Thymus (tissue), 11 donors: ENCODE measurements around the gene BRI3. TPM values are rescaled to one million over a fixed set of nuclear protein-coding genes. Genes with fewer than 3 reads are reported as not detected.

Experiments
- DNase-seq, 9 donors: peaks; one replicate each; pipeline ENCODE4 v3.0.0-alpha.2; 2013; ENCODE audit warnings: low spot score in 9 of 9, low read depth in 6 of 9, missing footprints in 1 of 9
- H3K27ac ChIP-seq, 2 donors: one replicate each; pipeline ENCODE4 v1.5.1; 2013; ENCODE audit warnings: control low read depth in 1 of 2, low read depth in 1 of 2, low read length in 1 of 2, mild to moderate bottlenecking in 1 of 2, moderate library complexity in 1 of 2
- H3K27me3 ChIP-seq, 2 donors: one replicate each; pipeline ENCODE4 v1.5.1; 2013; ENCODE audit warnings: low read length in 1 of 2; ENCODE audit not compliant: control insufficient read depth in 2 of 2, insufficient read depth in 1 of 2
- H3K36me3 ChIP-seq, 2 donors: one replicate each; pipeline ENCODE4 v1.5.1; 2013; ENCODE audit warnings: low read length in 1 of 2, mild to moderate bottlenecking in 1 of 2, moderate library complexity in 1 of 2; ENCODE audit not compliant: control insufficient read depth in 2 of 2, insufficient read depth in 2 of 2
- H3K4me1 ChIP-seq, 2 donors: one replicate each; pipeline ENCODE4 v1.5.1; 2013; ENCODE audit warnings: low read length in 2 of 2; ENCODE audit not compliant: control insufficient read depth in 2 of 2, insufficient read depth in 2 of 2
- H3K4me3 ChIP-seq, 2 donors: one replicate each; pipeline ENCODE4 v1.5.1; 2013; ENCODE audit warnings: low read length in 2 of 2, control low read depth in 1 of 2, mild to moderate bottlenecking in 1 of 2
- H3K9me3 ChIP-seq, 2 donors: one replicate each; pipeline ENCODE4 v1.5.1; 2013; ENCODE audit warnings: low read length in 1 of 2, mild to moderate bottlenecking in 1 of 2; ENCODE audit not compliant: control insufficient read depth in 2 of 2, insufficient read depth in 1 of 2
- WGBS: extraction: QIAGEN DNeasy Blood & Tissue Kit; methylation state at CpG from one replicate; pipeline ENCODE4 v1.1.7; 2013; 5-methylcytosine and 5-hydroxymethylcytosine counted together
- polyA plus RNA-seq: library from polyadenylated mRNA; stranded (reverse); fragments of 200-250 nt; gene quantifications from one replicate; pipeline ENCODE4 v1.2.3, GENCODE V29; 2013
- total RNA-seq: library from RNA; stranded (reverse); fragments of 120-200 nt; gene quantifications from one replicate; pipeline ENCODE4 v1.2.4, GENCODE V29; 2013
- donor health status: healthy.

The BRI3 gene
- total and polyA plus RNA-seq, 2 donors, result 28.8 to 222 TPM

DNA sequence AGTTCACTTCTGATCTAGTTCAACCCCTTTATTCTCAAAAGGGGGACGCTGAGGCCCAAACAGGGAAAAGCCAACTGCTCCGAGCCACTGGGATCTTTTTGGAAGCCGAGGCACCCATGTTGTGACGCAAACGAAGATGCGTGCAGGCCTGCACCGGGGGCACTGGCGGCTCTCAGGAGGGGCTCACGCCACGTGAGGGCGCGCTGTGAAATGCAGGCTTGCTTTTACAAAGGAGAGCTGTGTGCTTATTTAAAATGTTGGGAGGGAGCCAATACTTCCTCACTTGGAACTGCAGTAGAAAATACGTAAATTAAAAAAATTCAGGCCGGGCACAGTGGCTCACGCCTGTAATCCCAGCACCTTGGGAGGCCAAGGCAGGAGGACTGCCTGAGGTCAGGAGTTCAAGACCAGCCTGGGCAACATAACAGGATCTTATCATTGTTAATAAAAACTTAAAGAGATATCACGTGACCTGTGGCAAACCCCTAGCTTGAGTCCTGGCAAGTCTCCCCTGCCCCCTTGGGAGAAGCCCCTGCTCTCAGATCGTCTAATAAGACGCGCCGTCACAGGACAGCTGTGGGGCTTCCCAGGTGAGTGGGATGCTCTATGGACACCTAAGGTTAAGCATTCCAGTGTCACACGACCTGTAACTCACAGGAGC is 16.3 kb downstream of the BRI3 start:
- Histone ChIP-seq H3K4me3 (no peak overlapping the region), H3K27me3 (no peaks in the 10 kb centered on the region), H3K36me3 (peaks cover 0 to under 1% of the 10 kb centered on the region in 2 donors), H3K4me1 (peaks cover 0 to 3% of the 10 kb centered on the region in 2 donors), H3K27ac (no peak overlapping the region), H3K9me3 (no peaks in the 10 kb centered on the region)
- 96% methylated on average over 21 of the region's 21 CpGs for WGBS
- DNase-seq, result no peak

DNA sequence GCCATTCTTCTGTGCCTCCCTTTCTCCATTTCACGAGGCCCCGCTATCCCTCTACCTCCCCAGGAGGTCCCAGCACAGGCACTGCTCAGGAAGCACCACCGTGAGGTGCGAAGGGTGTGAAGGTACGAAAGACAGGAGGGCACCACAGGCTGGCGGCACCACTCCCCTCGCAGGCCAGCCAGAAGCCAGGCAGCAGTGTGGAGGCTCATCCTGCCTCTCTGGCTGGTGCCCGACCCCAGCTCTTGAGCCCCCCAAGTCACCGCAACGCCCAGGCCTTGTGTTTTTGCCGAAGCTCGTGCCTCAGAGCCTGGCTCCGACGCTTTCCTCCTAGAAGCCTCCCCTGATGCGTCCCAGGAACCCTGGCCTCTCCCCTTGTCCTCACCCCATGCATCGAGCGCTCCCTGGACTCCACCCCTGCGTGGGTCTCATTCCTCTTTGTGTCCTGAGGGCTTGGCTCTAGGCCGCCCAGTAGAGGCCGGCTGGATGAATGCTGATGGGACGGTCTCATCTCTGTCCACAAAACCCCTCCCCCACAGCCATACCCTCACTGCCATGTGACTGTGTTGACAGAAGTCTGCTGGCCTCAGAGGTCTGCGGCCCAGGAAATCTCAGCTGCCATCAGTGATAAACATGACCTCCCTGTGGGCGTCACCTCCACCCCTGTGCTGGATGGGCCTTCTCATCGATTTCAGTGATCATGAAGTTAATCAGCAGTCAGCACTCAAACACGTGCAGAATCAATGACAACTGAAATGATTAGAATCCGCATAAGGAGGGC is 19.3 kb downstream of the BRI3 start:
- H3K4me3 ChIP-seq, result no peak overlapping the region
- no peaks in the 10 kb centered on the region for H3K27me3 ChIP-seq
- WGBS, result 94% methylated on average over 26 of the region's 26 CpGs
- H3K4me1 ChIP-seq, result no peaks in the 10 kb centered on the region
- DNase-seq, result no peak
- no peaks in the 10 kb centered on the region for H3K9me3 ChIP-seq
- H3K36me3 ChIP-seq, result no peaks in the 10 kb centered on the region
- H3K27ac ChIP-seq, result no peak overlapping the region

DNA sequence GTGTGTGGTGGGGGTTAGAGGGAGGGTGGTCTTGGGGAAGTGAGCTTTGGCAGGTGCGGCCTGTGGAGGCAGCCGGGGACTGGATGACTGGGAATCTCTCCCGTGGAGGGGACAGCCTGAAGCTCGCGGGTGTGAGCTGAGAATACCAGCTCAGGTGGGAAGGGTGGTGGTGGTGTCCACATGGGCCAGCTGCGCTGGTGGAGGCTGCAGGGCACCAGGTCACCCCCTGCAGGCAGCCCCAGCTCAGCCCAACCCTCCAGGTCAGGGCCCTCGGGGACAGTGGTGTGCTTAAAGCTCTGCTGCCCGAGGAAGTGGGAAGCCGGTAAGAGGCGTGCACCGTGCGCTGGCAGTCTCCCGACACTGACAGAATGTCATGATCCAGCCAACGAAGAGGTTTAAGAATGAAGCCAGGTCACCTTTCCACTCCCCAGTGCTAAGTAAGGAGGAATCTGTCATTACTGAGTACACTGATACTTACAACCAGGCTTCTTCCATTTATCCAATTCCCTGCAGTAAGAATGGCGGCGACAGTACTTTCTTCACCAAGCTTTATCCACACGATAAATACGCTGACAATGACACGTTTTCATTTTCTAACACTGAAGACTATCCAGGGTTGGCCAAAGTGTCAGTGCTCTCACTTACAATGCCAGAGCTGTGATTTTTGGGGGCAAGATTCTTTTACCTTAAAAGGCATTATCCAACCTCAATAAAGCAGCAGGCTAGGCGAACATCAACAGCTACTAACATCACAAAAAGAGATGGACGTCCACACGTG is 20.4 kb downstream of the BRI3 start:
- DNase-seq, result no peak
- no peak overlapping the region for H3K4me3 ChIP-seq
- H3K36me3 ChIP-seq, result no peaks in the 10 kb centered on the region
- no peaks in the 10 kb centered on the region for H3K4me1 ChIP-seq
- 96% methylated on average over 22 of the region's 22 CpGs for WGBS
- H3K27ac ChIP-seq, result no peak overlapping the region
- no peaks in the 10 kb centered on the region for H3K27me3 ChIP-seq
- H3K9me3 ChIP-seq, result no peaks in the 10 kb centered on the region

DNA sequence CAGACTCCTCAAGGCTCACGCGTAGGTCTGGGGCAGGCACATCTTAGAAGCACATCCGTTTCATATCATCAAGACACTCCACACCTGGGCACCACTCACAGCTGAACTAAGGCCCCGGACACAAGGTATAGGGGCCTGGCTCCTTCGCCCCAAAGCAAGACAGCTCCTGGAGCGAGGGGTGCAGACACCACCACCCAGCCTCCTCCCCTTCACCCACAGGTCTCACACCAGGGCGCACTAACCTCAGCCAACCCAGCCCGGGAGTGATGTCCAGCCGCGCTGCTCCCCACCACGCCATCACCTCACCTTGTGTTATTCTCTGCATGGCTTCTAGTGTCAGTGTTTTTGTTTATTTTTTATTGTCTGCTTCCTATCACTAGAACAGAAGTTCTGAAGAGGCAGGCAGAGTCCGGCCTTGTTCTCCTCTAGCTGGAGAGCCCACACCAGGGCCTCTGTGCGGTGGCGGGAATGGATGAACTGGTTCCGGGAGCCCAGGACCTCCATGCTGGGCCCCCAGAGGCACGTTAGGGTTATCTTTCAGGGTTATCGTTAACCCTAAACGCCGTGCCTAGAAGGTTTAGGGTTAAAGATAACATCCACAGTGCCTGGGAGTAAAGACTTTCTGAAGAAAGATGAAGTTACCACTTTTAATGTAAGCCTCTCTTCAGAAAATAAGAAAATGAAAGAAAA is 21.8 kb downstream of the BRI3 start:
- Histone ChIP-seq H3K4me1 (no peaks in the 10 kb centered on the region), H3K36me3 (no peaks in the 10 kb centered on the region)
- no peak for DNase-seq

DNA sequence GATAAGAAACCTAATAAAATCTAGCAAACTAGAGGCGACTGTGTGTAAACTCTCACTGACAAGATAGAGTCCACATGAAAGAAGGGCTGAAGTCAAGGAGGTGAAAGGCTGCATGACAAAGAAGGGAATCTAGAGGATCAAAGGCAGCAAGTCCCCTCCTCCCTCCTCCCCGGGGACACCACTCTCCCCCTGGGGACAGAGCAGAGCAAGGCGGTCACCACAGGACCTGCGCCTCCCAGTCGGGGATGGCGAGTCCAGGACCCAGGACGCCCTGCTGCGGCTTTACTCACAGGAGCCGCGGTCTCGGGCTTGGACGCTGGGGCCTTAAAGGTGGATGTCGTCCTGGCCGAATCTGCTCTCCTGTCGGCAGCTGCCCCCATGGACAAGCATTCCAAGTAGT is 22.4 kb downstream of the BRI3 start:
- Histone ChIP-seq H3K36me3 (no peaks in the 10 kb centered on the region), H3K27me3 (no peaks in the 10 kb centered on the region), H3K4me1 (no peaks in the 10 kb centered on the region), H3K27ac (no peak overlapping the region), H3K4me3 (no peak overlapping the region), H3K9me3 (no peaks in the 10 kb centered on the region)
- no peak for DNase-seq
- 94% methylated on average over 15 of the region's 15 CpGs for WGBS

More for the DNA sequence above, 21.8 kb downstream of the BRI3 start:
- H3K4me3 ChIP-seq, result no peak overlapping the region
- no peak overlapping the region for H3K27ac ChIP-seq
- 95% methylated on average over 19 of the region's 19 CpGs for WGBS
- H3K9me3 ChIP-seq, result no peaks in the 10 kb centered on the region
- H3K27me3 ChIP-seq, result no peaks in the 10 kb centered on the region

DNA sequence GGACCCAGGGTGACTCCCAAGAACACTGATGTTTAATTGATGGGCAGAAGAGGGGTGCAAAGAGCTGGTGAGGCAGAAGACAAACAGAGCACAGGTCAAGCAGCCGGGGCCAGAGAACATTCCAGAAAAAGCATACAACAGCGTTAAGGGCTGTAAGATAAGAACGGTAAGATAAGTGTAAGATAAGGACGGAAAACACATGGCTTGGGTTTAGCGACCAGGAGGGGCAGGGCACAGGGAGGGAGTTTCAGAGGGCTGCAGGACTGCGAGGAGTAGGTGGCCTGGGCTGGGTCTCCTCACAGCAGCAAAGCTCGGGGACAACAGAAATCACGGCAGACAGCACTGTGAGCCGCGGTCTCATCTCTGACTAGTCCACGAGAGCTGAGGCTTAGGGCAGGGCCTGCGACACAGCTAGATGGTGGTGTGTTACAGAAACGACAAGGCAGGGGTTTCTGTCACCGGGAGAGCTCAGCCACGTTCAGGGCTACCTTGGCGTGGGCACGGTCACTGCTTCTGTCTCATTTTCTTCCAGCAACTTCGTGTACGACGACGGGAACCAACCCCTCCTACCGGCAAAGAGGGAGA is 24.6 kb downstream of the BRI3 start:
- Histone ChIP-seq H3K4me3 (no peak overlapping the region), H3K4me1 (no peaks in the 10 kb centered on the region), H3K27me3 (no peaks in the 10 kb centered on the region), H3K27ac (no peak overlapping the region), H3K9me3 (no peaks in the 10 kb centered on the region), H3K36me3 (no peaks in the 10 kb centered on the region)
- WGBS, result 94% methylated on average over 22 of the region's 22 CpGs
- no peak for DNase-seq

DNA sequence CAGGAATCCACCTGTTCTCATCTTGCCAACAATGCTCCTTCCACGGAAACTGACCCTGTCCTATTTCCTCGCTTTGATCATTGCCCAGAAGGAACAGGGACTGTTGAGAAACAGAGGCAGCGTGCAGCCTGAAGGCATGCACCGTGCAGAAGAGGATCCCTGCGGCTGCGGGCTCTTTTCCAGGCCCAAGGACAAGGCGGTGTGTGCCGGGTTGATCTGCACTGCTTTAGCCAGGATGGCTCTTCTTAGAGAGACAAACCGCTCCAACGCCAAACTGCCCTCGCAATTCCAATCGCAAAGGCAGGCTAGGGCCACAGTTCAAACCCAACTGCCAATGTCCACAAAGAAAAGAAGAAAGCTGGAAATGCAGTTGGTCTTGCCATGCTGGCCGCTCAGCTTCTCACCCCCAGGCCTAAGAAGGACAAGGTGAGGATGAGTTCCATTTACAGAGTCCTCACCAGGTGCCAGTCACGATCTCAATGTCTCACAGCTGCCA is 26.5 kb downstream of the BRI3 start:
- DNase-seq, result no peak
- no peaks in the 10 kb centered on the region for H3K4me1 ChIP-seq
- no peaks in the 10 kb centered on the region for H3K9me3 ChIP-seq
- H3K27ac ChIP-seq, result no peak overlapping the region
- no peak overlapping the region for H3K4me3 ChIP-seq
- 99% methylated on average over 14 of the region's 14 CpGs for WGBS
- no peaks in the 10 kb centered on the region for H3K27me3 ChIP-seq
- H3K36me3 ChIP-seq, result no peaks in the 10 kb centered on the region

DNA sequence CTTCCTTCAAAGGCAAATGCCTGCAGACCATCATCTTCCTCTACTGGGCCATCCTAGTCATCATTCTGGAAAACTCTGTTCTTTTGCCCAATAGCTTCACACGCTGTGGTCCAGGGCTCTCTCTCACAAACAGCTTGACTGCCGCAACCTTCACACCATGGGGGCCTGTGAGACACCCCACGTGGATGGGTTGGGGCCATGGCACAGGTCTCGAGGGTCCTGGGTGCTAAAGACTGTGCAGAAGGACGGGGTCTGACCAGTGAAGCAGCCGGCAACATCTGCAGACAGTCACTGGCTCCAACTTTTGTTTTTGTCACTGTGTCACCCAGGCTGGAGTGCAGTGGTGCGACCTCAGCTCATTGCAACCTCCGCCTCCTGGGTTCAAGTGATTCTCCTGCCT is 28.1 kb downstream of the BRI3 start:
- no peak overlapping the region for H3K4me3 ChIP-seq
- no peak for DNase-seq
- 97% methylated on average over 8 of the region's 8 CpGs for WGBS
- no peaks in the 10 kb centered on the region for H3K4me1 ChIP-seq
- no peak overlapping the region for H3K27ac ChIP-seq
- no peaks in the 10 kb centered on the region for H3K36me3 ChIP-seq
- no peaks in the 10 kb centered on the region for H3K27me3 ChIP-seq
- no peaks in the 10 kb centered on the region for H3K9me3 ChIP-seq
